ENCODE data around the gene CUTC. TPM values are rescaled to one million over a fixed set of nuclear protein-coding genes. Genes with fewer than 3 reads are reported as not detected.

CUTC gene
- total and polyA plus RNA-seq, 2 donors (not counting 3 experiments of a cell fraction or from before 2014, with no cell fraction given) = 20.4 to 23.1 TPM

DNA sequence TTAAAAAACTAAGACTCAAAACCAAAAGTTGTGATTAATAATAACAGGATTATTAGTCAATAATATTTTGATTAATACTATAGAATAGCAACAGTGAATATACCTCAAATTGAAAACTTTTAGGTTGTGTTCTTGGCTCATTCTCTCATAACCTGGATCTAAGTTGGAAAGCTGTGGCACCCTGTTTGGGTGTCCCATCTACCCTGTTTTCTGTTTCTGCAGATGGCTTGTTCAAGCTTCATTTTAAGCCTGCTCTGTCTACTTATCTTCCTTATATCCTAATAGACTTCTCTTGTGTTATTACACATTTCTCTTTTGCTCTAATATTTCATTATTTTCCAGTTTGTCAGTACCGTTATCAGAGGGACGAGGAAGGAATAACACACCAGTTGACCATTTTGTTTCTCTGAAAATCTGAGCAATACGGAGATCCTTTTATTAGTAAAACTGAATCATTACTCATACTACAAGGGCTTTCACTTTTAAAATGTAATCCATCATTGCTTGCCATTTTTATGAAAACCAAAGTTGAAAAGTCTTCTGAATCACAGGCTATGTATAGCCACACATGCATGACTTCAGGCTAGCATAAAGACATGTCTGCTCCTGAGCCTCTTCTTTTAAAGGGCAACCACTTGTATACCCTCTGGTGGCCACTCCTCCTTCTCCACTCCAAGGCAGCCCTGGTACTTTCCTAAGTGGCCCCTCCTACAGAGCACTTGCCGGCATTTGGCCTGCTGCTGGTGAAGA, 22.4 kb upstream of the CUTC start:
- Histone ChIP-seq H3K36me3 (ENCODE audit: control insufficient read depth in 2 of 2, extremely low read depth in 1 of 2, insufficient read depth in 2 of 2, low read length in 2 of 2) (peaks cover 11 to 13% of the 10 kb centered on the region in 2 experiments), H3K27ac (ENCODE audit: insufficient read depth, low read depth, low read length) (no peak overlapping the region), H3K27me3 (ENCODE audit: control insufficient read depth in 2 of 2, insufficient read depth in 2 of 2, low read length in 2 of 2) (no peaks in the 10 kb centered on the region), H3K9me3 (replicated peaks; ENCODE audit: control insufficient read depth, insufficient read depth, low read length) (no peaks in the 10 kb centered on the region), H2AFZ (ENCODE audit: low read depth, low read length) (no peak overlapping the region), H3K4me1 (ENCODE audit: control insufficient read depth, extremely low read depth, insufficient read depth, low read length) (no peaks in the 10 kb centered on the region), H3K9ac (replicated peaks; ENCODE audit: extremely low read depth, insufficient read depth, low read length) (no peak overlapping the region), H4K20me1 (replicated peaks; ENCODE audit: control insufficient read depth, extremely low read depth, insufficient read depth, low read length) (no peaks in the 10 kb centered on the region), H3K9me1 (replicated peaks; ENCODE audit: control insufficient read depth, extremely low read depth, insufficient read depth, low read length) (no peaks in the 10 kb centered on the region), H3K4me2 (ENCODE audit: insufficient read depth, low read length) (no peak overlapping the region), H3K4me3 (replicated peaks in 1 of 3; ENCODE audit: insufficient read depth in 1 of 3, low read depth in 1 of 3, low read length in 3 of 3) (no peak overlapping the region), H3K79me2 (ENCODE audit: control insufficient read depth, insufficient read depth, low read length) (no peaks in the 10 kb centered on the region)
- no TSS peak for BruUV-seq (replicated peaks)
- FAIRE-seq (no peak), DNase-seq (ENCODE audit: low read depth, low spot score) (no peak)
- intact Hi-C loops (cut with micrococcal nuclease) = loop anchor here (2.0 to 5.0 kb wide), 3 partner anchors 89 to 317 kb away; partner anchors contain the start of gene SLC25A28
- dilution Hi-C loops (cut with MboI; ENCODE audit: extremely low pct_ligation_motif_present, low sequenced_read_pairs) = no loop called here
- TF ChIP-seq GATA2 (IDR thresholded peaks at IDR 0.05; ENCODE audit: insufficient read depth, insufficient read length, low read depth, low read length) = no peak
- no peak for TF ChIP-seq EZH2 (IDR thresholded peaks at IDR 0.05; ENCODE audit: borderline replicate concordance, low read depth, low read length, severe bottlenecking)
- no peak for TF ChIP-seq MYC (IDR thresholded peaks at IDR 0.05; ENCODE audit: low read depth, low read length)
- no peak for TF ChIP-seq JUN (IDR thresholded peaks at IDR 0.05; ENCODE audit: borderline replicate concordance, insufficient read depth, insufficient read length, low read depth)
- ChIA-PET POLR2A (no interaction called here), CTCF (interaction anchor here (1.1 to 2.4 kb wide), 7 partner anchors 12 to 149 kb away, joined by 3 to 6 read pairs (median 3); no protein-coding TSS in a partner anchor)

DNA sequence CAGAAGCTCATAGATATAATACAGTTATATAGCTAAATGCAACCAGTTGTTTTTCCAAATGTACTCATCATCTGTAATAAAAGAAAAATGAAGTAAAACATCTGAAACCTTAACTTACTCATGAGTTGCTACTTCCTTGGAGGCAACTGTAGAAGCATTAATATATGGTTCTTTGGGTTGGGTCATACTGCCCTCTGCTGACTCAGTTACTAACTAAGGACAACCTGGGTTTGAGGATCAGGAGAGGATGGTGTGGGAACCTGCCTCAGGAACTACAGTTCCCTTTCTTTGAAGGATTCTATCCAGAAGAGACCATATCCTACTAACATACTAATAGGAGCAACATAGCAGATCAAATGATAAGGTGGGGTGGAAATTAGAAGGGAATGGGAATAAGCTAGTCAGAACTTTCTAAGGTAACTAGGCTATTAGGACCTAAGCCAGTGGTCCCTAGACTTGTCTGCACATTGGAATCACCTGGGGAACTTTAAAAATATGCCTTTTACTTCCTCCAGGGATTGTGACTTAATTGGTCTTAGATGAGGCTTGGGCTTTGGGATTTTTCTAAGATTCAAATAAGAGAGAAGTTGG, 20.8 kb upstream of the CUTC start:
- Histone ChIP-seq H3K79me2 (ENCODE audit: control insufficient read depth, insufficient read depth, low read length) (no peaks in the 10 kb centered on the region), H3K27ac (ENCODE audit: insufficient read depth, low read depth, low read length) (no peak overlapping the region), H3K9me1 (replicated peaks; ENCODE audit: control insufficient read depth, extremely low read depth, insufficient read depth, low read length) (no peaks in the 10 kb centered on the region), H3K4me1 (ENCODE audit: control insufficient read depth, extremely low read depth, insufficient read depth, low read length) (no peaks in the 10 kb centered on the region), H3K36me3 (ENCODE audit: control insufficient read depth in 2 of 2, extremely low read depth in 1 of 2, insufficient read depth in 2 of 2, low read length in 2 of 2) (peaks cover 10 to 12% of the 10 kb centered on the region in 2 experiments), H3K4me2 (ENCODE audit: insufficient read depth, low read length) (no peak overlapping the region), H3K27me3 (ENCODE audit: control insufficient read depth in 2 of 2, insufficient read depth in 2 of 2, low read length in 2 of 2) (no peaks in the 10 kb centered on the region), H3K9ac (replicated peaks; ENCODE audit: extremely low read depth, insufficient read depth, low read length) (no peak overlapping the region), H4K20me1 (replicated peaks; ENCODE audit: control insufficient read depth, extremely low read depth, insufficient read depth, low read length) (no peaks in the 10 kb centered on the region), H3K9me3 (replicated peaks; ENCODE audit: control insufficient read depth, insufficient read depth, low read length) (no peaks in the 10 kb centered on the region), H2AFZ (ENCODE audit: low read depth, low read length) (no peak overlapping the region), H3K4me3 (replicated peaks in 1 of 3; ENCODE audit: insufficient read depth in 1 of 3, low read depth in 1 of 3, low read length in 3 of 3) (no peak overlapping the region)
- peak; percentile 67 for DNase-seq (ENCODE audit: low read depth, low spot score)
- ChIA-PET CTCF (interaction anchor here (0.6 to 2.9 kb wide), 13 partner anchors 9 to 275 kb away, joined by 3 to 24 read pairs (median 4); partner anchors contain the start of genes COX15, CUTC and ENTPD7), POLR2A (no interaction called here)
- BruUV-seq (replicated peaks) = no TSS peak
- intact Hi-C loops (cut with micrococcal nuclease) = loop anchor here (1.0 to 5.0 kb wide), 5 partner anchors 81 to 318 kb away; partner anchors contain the start of gene SLC25A28
- dilution Hi-C loops (cut with MboI; ENCODE audit: extremely low pct_ligation_motif_present, low sequenced_read_pairs) = no loop called here
- peak; percentile 81 for FAIRE-seq
- TF ChIP-seq POLR2A (IDR thresholded peaks at IDR 0.05; ENCODE audit: low read depth, low read length) (no peak), GATA2 (IDR thresholded peaks at IDR 0.05; ENCODE audit: insufficient read depth, insufficient read length, low read depth, low read length) (no peak), FOS (IDR thresholded peaks at IDR 0.05; ENCODE audit: borderline replicate concordance, insufficient read depth, low read length) (no peak), EZH2 (IDR thresholded peaks at IDR 0.05; ENCODE audit: borderline replicate concordance, low read depth, low read length, severe bottlenecking) (no peak), POLR2AphosphoS5 (IDR thresholded peaks at IDR 0.05; ENCODE audit: insufficient read depth, low read depth, low read length) (no peak)
- TF ChIP-seq, protein P1, sequence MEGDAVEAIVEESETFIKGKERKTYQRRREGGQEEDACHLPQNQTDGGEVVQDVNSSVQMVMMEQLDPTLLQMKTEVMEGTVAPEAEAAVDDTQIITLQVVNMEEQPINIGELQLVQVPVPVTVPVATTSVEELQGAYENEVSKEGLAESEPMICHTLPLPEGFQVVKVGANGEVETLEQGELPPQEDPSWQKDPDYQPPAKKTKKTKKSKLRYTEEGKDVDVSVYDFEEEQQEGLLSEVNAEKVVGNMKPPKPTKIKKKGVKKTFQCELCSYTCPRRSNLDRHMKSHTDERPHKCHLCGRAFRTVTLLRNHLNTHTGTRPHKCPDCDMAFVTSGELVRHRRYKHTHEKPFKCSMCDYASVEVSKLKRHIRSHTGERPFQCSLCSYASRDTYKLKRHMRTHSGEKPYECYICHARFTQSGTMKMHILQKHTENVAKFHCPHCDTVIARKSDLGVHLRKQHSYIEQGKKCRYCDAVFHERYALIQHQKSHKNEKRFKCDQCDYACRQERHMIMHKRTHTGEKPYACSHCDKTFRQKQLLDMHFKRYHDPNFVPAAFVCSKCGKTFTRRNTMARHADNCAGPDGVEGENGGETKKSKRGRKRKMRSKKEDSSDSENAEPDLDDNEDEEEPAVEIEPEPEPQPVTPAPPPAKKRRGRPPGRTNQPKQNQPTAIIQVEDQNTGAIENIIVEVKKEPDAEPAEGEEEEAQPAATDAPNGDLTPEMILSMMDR (IDR thresholded peaks at IDR 0.05; ENCODE audit: extremely low read depth in 1 of 2, insufficient read depth in 1 of 2, low read depth in 1 of 2, low read length in 2 of 2) = peak; percentile 36 to 46
